Keratinocyte (primary cell): Measurements from ENCODE around the gene C22orf31.

Source experiments
- CTCF ChIP-seq, 3 experiments: IDR thresholded peaks in 1 of 3; conservative IDR thresholded peaks in 1 of 3; optimal IDR thresholded peaks in 1 of 3; 2 replicates in 2 of 3; 3 replicates in 1 of 3; pipeline versions ENCODE3 to v1.5.1; 2011; ENCODE audit warnings: low read length in 3 of 3, mild to moderate bottlenecking in 3 of 3, moderate library complexity in 2 of 3, control low read depth in 1 of 3, inconsistent platforms in 1 of 3; ENCODE audit not compliant: insufficient read depth in 2 of 3; ENCODE audit errors: extremely low read depth in 1 of 3
- EZH2 ChIP-seq: IDR thresholded peaks from one replicate; pipeline ENCODE4 v1.6.1; 2012; ENCODE audit warnings: inconsistent platforms, mild to moderate bottlenecking, low read length, moderate library complexity

GRCh38 chr22:29032584-29032983 is 29.0 kb downstream of the C22orf31 start:
- TF ChIP-seq CTCF (optimal IDR thresholded peaks at IDR 0.05 in 1 of 3, IDR thresholded peaks at IDR 0.05 in 1 of 3, conservative IDR thresholded peaks at IDR 0.05 in 1 of 3; ENCODE audit: extremely low read depth in 1 of 3, insufficient read depth in 2 of 3, low read length in 3 of 3) (no peak), EZH2 (no peak)
